ENCODE data around the gene PRRC2B. TPM values are rescaled to one million over a fixed set of nuclear protein-coding genes. Genes with fewer than 3 reads are reported as not detected.

The PRRC2B gene
- total RNA-seq, 6 experiments from 2014 or later = 130 to 173 (median 145) TPM

- Mint-ChIP-seq H3K4me3 (no peak overlapping the region), H3K27ac (no peak overlapping the region; the same call in 1 of the 2 replicates), H3K4me1 (ENCODE audit: low read depth) (no peaks in the 10 kb centered on the region), H3K9me3 (no peaks in the 10 kb centered on the region), H3K27me3 (ENCODE audit: insufficient read depth) (peaks cover 11% of the 10 kb centered on the region), H3K36me3 (ENCODE audit: low read depth) (peaks cover 16% of the 10 kb centered on the region)
- no peak for DNase-seq
- TF ChIP-seq, protein P1, sequence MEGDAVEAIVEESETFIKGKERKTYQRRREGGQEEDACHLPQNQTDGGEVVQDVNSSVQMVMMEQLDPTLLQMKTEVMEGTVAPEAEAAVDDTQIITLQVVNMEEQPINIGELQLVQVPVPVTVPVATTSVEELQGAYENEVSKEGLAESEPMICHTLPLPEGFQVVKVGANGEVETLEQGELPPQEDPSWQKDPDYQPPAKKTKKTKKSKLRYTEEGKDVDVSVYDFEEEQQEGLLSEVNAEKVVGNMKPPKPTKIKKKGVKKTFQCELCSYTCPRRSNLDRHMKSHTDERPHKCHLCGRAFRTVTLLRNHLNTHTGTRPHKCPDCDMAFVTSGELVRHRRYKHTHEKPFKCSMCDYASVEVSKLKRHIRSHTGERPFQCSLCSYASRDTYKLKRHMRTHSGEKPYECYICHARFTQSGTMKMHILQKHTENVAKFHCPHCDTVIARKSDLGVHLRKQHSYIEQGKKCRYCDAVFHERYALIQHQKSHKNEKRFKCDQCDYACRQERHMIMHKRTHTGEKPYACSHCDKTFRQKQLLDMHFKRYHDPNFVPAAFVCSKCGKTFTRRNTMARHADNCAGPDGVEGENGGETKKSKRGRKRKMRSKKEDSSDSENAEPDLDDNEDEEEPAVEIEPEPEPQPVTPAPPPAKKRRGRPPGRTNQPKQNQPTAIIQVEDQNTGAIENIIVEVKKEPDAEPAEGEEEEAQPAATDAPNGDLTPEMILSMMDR (IDR thresholded peaks at IDR 0.05) = no peak
Measured at GRCh38 chr9:131490514-131490913, 96.6 kb downstream of the PRRC2B start.

DNA sequence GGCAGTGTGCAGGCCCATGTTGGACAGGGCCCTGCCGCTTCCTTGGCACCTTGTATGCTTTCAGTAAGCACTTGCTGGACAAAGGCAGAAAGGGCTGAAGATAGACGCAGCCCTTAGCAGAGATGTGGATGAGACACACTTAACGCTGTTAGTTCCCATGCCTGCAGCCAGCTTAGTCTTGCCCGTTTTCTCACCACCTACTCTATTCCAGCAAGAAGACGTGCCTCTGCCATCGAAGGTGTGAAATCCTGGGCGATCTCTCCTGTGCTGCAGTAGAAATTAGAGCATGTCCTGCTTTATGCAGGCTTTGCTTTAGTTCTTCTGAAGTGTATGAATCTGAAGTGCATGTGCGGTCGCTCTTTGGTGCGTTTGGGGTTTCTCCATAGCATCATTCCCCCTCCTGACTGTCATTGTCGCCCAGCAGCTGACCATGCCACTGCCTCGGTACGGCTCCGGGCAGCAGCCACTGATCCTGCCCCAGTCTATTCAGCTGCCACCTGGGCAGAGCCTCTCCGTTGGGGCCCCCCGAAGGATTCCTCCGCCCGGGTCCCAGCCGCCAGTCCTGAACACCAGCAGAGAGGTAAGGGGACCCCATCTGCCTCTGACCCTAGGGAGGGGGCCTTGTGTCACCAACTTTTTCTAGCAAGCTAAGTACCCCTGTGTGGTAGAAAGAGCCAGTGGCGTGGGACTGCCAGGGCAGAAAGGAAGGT lies 97.3 kb downstream of the PRRC2B start:
- TF ChIP-seq, protein P1 (IDR thresholded peaks at IDR 0.05) = no peak
- H3K27ac Mint-ChIP-seq = no peak overlapping the region; the same call in 1 of the 2 replicates
- peaks cover 11% of the 10 kb centered on the region for H3K27me3 Mint-ChIP-seq (ENCODE audit: insufficient read depth)
- H3K4me1 Mint-ChIP-seq (ENCODE audit: low read depth) = no peaks in the 10 kb centered on the region
- H3K36me3 Mint-ChIP-seq (ENCODE audit: low read depth) = peaks cover 16% of the 10 kb centered on the region
- DNase-seq = no peak
- no peaks in the 10 kb centered on the region for H3K9me3 Mint-ChIP-seq
- no peak overlapping the region for H3K4me3 Mint-ChIP-seq

GRCh38 chr9:131492070-131492469 lies 98.2 kb downstream of the PRRC2B start:
- peaks cover 11% of the 10 kb centered on the region for H3K27me3 Mint-ChIP-seq (ENCODE audit: insufficient read depth)
- H3K9me3 Mint-ChIP-seq = no peaks in the 10 kb centered on the region
- DNase-seq = no peak
- peaks cover 16% of the 10 kb centered on the region for H3K36me3 Mint-ChIP-seq (ENCODE audit: low read depth)
- no peak overlapping the region for H3K27ac Mint-ChIP-seq
- H3K4me3 Mint-ChIP-seq = no peak overlapping the region
- TF ChIP-seq, protein P1 (IDR thresholded peaks at IDR 0.05) = no peak
- no peaks in the 10 kb centered on the region for H3K4me1 Mint-ChIP-seq (ENCODE audit: low read depth)

DNA sequence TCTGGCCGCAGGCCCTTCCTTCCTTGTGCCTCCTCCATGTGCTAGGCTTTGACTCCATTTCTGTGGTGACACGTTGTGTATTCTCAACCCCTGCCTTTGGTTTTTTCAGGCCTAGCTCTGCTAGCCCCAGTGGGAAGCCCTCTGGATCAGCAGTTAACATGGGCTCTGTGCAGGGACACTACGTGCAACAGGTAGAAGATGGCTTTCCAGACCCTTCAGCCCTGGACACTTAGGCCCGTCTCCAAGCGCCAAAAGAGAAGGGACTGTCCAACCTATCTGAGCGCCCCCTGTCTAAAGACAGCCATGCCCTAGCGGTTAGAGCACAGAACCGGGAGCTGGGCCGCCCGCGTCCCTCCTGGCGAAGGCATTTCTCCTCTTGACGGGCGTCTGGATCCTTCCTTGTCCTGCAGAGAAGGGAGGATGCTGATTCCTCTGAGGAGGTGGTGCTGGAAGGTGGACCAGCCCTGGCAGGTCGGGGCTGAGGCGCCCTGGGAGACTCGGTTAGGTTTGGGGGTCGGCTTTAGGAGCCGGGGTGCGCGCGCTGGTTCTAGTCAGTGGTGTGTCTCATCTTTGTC lies 100.5 kb downstream of the PRRC2B start:
- no peak for DNase-seq
- TF ChIP-seq, protein P1 (IDR thresholded peaks at IDR 0.05) = no peak; the same call in 1 of the 2 replicates
- Mint-ChIP-seq H3K27me3 (ENCODE audit: insufficient read depth) (peaks cover 7% of the 10 kb centered on the region), H3K27ac (no peak overlapping the region), H3K36me3 (ENCODE audit: low read depth) (peaks cover 12% of the 10 kb centered on the region), H3K9me3 (no peaks in the 10 kb centered on the region), H3K4me1 (ENCODE audit: low read depth) (no peaks in the 10 kb centered on the region), H3K4me3 (no peak overlapping the region)

DNA sequence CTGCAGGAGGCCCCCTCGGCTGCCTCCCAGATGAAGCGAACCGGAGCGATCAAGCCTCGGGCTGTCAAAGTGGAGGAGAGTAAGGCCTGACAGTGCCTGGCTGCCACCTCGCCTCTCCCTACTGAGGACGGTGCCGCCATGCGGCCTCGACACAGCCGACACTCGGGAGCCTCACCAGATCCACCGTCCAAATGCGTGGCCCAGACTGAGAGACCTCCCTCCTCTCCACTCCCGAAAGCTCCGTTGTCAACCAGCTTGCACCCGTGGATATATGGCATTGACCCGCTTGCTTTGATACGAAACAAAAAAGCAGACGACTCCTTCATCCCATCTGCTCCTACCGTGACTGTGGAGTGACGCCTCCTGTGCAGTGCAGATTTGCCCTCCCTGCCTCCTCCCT lies 101.9 kb downstream of the PRRC2B start:
- H3K4me1 Mint-ChIP-seq (ENCODE audit: low read depth) = peaks cover 7% of the 10 kb centered on the region
- H3K36me3 Mint-ChIP-seq (ENCODE audit: low read depth) = peaks cover 10% of the 10 kb centered on the region
- DNase-seq = no peak
- no peak overlapping the region for H3K27ac Mint-ChIP-seq
- TF ChIP-seq, protein P1 (IDR thresholded peaks at IDR 0.05) = no peak
- peaks cover 10% of the 10 kb centered on the region for H3K27me3 Mint-ChIP-seq (ENCODE audit: insufficient read depth)
- no peak overlapping the region for H3K4me3 Mint-ChIP-seq
- no peaks in the 10 kb centered on the region for H3K9me3 Mint-ChIP-seq
